Measurements from ENCODE around the gene IL15.
"Not testable (repeated sequence)": the region's sequence is repeated elsewhere in the genome, so short reads cannot be mapped to it uniquely, and the experiment has no call there.

Gene IL15

DNA sequence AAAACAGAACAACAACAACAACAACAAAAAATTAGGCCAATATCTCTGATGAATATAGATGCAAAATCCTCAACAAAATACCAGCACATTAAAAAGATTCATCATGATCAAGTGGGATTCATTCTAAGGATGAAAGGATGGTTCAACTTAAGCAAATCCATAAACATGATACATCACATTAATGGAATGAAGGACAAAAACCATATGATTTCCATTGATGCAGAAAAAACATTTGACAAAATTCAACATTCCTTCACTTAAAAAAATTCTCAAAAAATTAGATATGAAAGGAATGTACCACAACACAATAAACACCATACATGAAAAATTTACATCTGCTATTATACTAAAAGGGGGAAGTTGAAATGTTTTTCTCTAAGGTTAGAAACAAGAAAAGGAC lies 103.3 kb downstream of the IL15 start:
- Histone ChIP-seq H3K36me3 (ENCODE audit: control insufficient read depth, low read length) (no peaks in the 10 kb centered on the region), H3K27me3 (ENCODE audit: control insufficient read depth, low read length) (no peaks in the 10 kb centered on the region), H3K4me1 (ENCODE audit: control insufficient read depth, low read length) (no peaks in the 10 kb centered on the region), H3F3A (ENCODE audit: control insufficient read depth, insufficient read depth) (no peaks in the 10 kb centered on the region), H3K27ac (ENCODE audit: low read depth, low read length) (no peak overlapping the region), H3K4me2 (ENCODE audit: low read length) (no peak overlapping the region), H3K4me3 (ENCODE audit: low read length) (no peak overlapping the region), H3K9me2 (replicated peaks; ENCODE audit: control insufficient read depth, low read length) (no peaks in the 10 kb centered on the region), H3K79me2 (ENCODE audit: control insufficient read depth, low read length) (no peaks in the 10 kb centered on the region), H4K20me1 (ENCODE audit: control insufficient read depth, insufficient read depth, low read depth, low read length) (no peaks in the 10 kb centered on the region), H3K9me3 (ENCODE audit: control insufficient read depth, insufficient read depth, low read length) (no peaks in the 10 kb centered on the region)
- no peak for TF ChIP-seq EZH2phosphoT487 (IDR thresholded peaks at IDR 0.05; ENCODE audit: borderline replicate concordance, low read length)
- TF ChIP-seq, protein P1, sequence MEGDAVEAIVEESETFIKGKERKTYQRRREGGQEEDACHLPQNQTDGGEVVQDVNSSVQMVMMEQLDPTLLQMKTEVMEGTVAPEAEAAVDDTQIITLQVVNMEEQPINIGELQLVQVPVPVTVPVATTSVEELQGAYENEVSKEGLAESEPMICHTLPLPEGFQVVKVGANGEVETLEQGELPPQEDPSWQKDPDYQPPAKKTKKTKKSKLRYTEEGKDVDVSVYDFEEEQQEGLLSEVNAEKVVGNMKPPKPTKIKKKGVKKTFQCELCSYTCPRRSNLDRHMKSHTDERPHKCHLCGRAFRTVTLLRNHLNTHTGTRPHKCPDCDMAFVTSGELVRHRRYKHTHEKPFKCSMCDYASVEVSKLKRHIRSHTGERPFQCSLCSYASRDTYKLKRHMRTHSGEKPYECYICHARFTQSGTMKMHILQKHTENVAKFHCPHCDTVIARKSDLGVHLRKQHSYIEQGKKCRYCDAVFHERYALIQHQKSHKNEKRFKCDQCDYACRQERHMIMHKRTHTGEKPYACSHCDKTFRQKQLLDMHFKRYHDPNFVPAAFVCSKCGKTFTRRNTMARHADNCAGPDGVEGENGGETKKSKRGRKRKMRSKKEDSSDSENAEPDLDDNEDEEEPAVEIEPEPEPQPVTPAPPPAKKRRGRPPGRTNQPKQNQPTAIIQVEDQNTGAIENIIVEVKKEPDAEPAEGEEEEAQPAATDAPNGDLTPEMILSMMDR (IDR thresholded peaks at IDR 0.05; ENCODE audit: low read depth, low read length, poor library complexity, severe bottlenecking) = no peak

DNA sequence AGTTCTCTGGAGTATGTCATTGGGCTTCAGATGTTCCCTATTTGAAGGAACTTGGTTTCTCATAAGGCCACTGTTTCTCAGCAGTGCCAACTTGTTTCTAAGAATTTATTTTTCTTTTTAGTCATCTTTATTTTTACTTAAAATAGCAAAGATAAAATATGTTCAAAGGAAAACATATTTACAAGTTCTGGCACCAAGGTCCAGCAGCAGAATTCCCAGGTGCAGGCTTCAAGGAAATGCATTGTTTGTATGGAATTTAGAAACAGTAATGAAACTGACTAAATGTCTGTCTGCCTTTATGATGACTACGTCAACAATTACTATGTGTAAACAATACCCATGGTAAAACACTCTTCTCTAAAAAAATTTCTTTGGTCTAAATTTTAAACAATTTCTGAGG lies 109.6 kb downstream of the IL15 start:
- Histone ChIP-seq H3K4me3 (ENCODE audit: low read length) (no peak overlapping the region), H3K79me2 (ENCODE audit: control insufficient read depth, low read length) (no peaks in the 10 kb centered on the region), H3K4me1 (ENCODE audit: control insufficient read depth, low read length) (no peaks in the 10 kb centered on the region), H3K27me3 (ENCODE audit: control insufficient read depth, low read length) (no peaks in the 10 kb centered on the region), H3K9me2 (replicated peaks; ENCODE audit: control insufficient read depth, low read length) (no peaks in the 10 kb centered on the region), H3K9me3 (ENCODE audit: control insufficient read depth, insufficient read depth, low read length) (no peaks in the 10 kb centered on the region), H3K4me2 (ENCODE audit: low read length) (no peak overlapping the region), H3K27ac (ENCODE audit: low read depth, low read length) (no peak overlapping the region), H4K20me1 (ENCODE audit: control insufficient read depth, insufficient read depth, low read depth, low read length) (no peaks in the 10 kb centered on the region), H3F3A (ENCODE audit: control insufficient read depth, insufficient read depth) (no peaks in the 10 kb centered on the region), H3K36me3 (ENCODE audit: control insufficient read depth, low read length) (no peaks in the 10 kb centered on the region)
- no peak for TF ChIP-seq EZH2phosphoT487 (IDR thresholded peaks at IDR 0.05; ENCODE audit: borderline replicate concordance, low read length)
- TF ChIP-seq, protein P1 (IDR thresholded peaks at IDR 0.05; ENCODE audit: low read depth, low read length, poor library complexity, severe bottlenecking) = no peak

DNA sequence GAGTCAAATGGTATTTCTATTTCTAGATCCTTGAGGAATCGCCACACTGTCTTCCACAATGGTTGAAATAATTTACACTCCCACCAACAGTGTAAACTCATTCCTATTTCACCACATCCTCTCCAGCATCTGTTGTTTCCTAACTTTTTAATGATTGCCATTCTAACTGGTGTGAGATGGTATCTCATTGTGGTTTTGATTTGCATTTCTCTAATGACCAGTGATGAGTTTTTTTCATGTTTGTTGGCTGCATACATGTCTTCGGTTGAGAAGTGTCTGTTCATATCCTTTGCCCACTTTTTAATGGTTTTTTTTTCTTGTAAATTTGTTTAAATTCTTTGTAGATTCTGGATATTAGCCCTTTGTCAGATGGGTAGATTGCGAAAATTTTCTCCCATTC lies 115.4 kb downstream of the IL15 start:
- H3K4me2 ChIP-seq (ENCODE audit: low read length); H3K79me2 ChIP-seq (ENCODE audit: control insufficient read depth, low read length); H3K36me3 ChIP-seq (ENCODE audit: control insufficient read depth, low read length); H3K4me3 ChIP-seq (ENCODE audit: low read length); H3K9me3 ChIP-seq (ENCODE audit: control insufficient read depth, insufficient read depth, low read length); H3K9me2 ChIP-seq (replicated peaks; ENCODE audit: control insufficient read depth, low read length); H3K27me3 ChIP-seq (ENCODE audit: control insufficient read depth, low read length); H3K27ac ChIP-seq (ENCODE audit: low read depth, low read length); H4K20me1 ChIP-seq (ENCODE audit: control insufficient read depth, insufficient read depth, low read depth, low read length); H3K4me1 ChIP-seq (ENCODE audit: control insufficient read depth, low read length); H3F3A ChIP-seq (ENCODE audit: control insufficient read depth, insufficient read depth): not testable (repeated sequence)

DNA sequence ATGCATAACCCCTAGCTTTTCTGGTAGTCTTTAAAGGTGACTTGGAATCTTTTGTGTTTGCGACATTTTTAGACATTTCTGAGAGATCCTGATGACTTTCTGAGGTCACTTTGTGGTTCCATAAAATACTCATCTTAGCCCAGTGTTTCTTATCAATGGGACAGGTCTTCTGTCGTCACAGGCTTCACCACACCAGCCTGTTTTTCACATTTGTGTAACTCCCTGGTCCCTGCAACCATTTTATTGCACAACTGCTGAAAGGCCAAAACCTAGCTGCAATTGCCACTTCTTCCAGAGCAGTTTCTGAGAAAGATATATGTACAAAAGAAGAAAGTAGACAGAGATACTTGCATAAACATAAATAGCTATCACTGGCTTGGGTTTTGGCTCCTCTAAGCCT lies 120.9 kb downstream of the IL15 start:
- TF ChIP-seq EZH2phosphoT487 (IDR thresholded peaks at IDR 0.05; ENCODE audit: borderline replicate concordance, low read length) = no peak
- Histone ChIP-seq H3K4me2 (ENCODE audit: low read length) (no peak overlapping the region), H3K9me3 (ENCODE audit: control insufficient read depth, insufficient read depth, low read length) (no peaks in the 10 kb centered on the region), H3K4me3 (ENCODE audit: low read length) (no peak overlapping the region), H4K20me1 (ENCODE audit: control insufficient read depth, insufficient read depth, low read depth, low read length) (no peaks in the 10 kb centered on the region), H3K4me1 (ENCODE audit: control insufficient read depth, low read length) (no peaks in the 10 kb centered on the region), H3K79me2 (ENCODE audit: control insufficient read depth, low read length) (no peaks in the 10 kb centered on the region), H3K36me3 (ENCODE audit: control insufficient read depth, low read length) (no peaks in the 10 kb centered on the region), H3K27ac (ENCODE audit: low read depth, low read length) (no peak overlapping the region), H3K27me3 (ENCODE audit: control insufficient read depth, low read length) (no peaks in the 10 kb centered on the region), H3K9me2 (replicated peaks; ENCODE audit: control insufficient read depth, low read length) (no peaks in the 10 kb centered on the region), H3F3A (ENCODE audit: control insufficient read depth, insufficient read depth) (no peaks in the 10 kb centered on the region)

All from DOHH2 (cell line).